Measurements from ENCODE around the gene LRRC38. TPM values are rescaled to one million over a fixed set of nuclear protein-coding genes. Genes with fewer than 3 reads are reported as not detected.

Gene LRRC38
- total RNA-seq, 1 donor from 2014 or later = 0.33 TPM

GRCh38 chr1:13528320-13528719 is 14.5 kb upstream of the LRRC38 start:
- no peak for TF ChIP-seq CTCF (IDR thresholded peaks at IDR 0.05; ENCODE audit: insufficient read depth, low read length, poor library complexity, severe bottlenecking)
- no peak for DNase-seq (ENCODE audit: low read depth)
- Histone ChIP-seq H3K27me3 (ENCODE audit: control insufficient read depth, insufficient read depth, low read length) (no peaks in the 10 kb centered on the region), H3K4me3 (ENCODE audit: low read depth, low read length) (no peak overlapping the region), H3K36me3 (ENCODE audit: control insufficient read depth, insufficient read depth, low read length) (no peaks in the 10 kb centered on the region)

DNA sequence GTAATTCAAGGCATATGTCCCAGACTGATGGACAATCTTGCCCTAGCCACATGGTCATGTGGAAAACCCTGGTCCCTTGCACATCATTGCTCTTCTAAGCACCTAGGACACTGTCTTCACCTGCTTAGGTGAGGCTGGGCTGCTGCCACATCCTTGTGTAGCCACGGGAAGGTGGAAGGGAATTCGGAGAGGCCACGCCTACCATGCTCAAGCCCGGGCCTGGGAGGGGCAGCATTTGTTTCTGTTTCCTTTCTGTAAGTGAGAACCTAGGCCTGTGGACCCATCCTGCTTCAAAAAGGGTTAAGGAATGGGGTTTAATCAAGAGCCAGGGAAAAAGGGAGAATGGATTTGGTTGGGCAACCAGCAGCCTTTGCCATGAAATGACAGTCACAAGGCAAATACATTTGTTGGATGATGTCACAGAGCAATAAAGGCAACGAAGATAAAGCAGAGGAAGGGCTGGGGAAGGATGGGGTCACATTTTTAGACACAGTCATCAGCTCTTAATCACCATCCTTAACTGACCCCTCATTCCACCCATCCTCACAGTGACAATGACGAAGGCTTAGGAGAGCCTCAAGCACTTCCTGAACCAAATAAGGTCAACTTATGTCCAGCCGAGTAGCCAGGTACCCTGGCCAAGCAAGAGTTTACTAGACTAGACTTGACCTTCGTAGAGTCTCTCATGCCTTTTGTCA is 10.1 kb upstream of the LRRC38 start:
- Histone ChIP-seq H3K36me3 (ENCODE audit: control insufficient read depth, insufficient read depth, low read length) (no peaks in the 10 kb centered on the region), H3K27me3 (ENCODE audit: control insufficient read depth, insufficient read depth, low read length) (no peaks in the 10 kb centered on the region), H3K4me3 (ENCODE audit: low read depth, low read length) (no peak overlapping the region)
- TF ChIP-seq CTCF (IDR thresholded peaks at IDR 0.05; ENCODE audit: insufficient read depth, low read length, poor library complexity, severe bottlenecking) = no peak
- no peak for DNase-seq (ENCODE audit: low read depth)

DNA sequence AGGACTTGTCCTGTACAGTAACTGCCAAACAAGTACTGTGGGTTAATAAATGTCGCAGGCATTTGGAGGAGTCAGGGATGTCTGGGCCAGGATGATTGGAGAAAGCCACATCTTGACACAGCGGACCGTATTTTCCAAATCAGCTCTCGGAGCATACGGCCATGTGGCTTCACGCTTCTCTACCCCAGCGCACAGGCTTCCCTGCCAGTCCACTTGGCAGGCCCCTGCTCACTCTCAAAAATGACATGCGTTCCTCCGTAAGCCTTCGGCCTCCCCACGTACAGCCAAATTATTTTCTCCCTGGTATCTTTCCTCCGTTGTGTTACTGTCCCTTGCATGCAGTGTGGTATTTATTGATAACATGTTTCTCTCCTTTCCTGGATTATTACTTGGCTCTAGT is 7.2 kb upstream of the LRRC38 start:
- no peak for DNase-seq (ENCODE audit: low read depth)
- Histone ChIP-seq H3K4me3 (ENCODE audit: low read depth, low read length) (no peak overlapping the region), H3K27me3 (ENCODE audit: control insufficient read depth, insufficient read depth, low read length) (peaks cover 5% of the 10 kb centered on the region), H3K36me3 (ENCODE audit: control insufficient read depth, insufficient read depth, low read length) (no peaks in the 10 kb centered on the region)
- no peak for TF ChIP-seq CTCF (IDR thresholded peaks at IDR 0.05; ENCODE audit: insufficient read depth, low read length, poor library complexity, severe bottlenecking)

DNA sequence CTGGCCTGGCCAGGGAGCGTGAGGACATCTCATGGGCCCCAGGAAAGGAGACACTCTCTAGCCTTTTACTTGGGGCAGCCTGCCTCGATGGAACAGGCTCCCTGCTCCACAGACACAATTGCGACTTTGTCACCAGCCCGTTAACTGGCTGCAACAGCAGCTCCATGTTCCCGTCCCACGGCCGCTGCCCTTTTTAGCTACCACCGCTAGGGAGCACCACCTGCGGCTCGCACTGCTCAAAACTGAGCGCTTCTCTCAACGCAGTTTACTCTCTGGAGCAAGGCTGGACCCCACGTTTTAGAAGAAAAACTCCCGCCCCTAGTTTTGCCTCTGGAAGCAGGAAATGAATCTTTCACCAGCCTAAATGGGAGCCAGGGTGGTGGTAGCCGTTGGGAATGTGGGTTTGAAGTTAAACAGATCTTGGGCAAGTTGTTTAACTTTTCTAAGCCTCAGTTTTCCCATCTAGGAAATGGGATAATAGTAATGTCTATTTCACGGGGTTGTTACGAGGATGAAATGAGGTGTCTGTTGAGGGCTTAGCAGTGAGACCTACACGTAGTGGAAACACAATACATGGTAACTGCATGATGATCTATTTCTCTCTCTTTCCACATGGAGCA is 3.5 kb upstream of the LRRC38 start:
- H3K4me3 ChIP-seq (ENCODE audit: low read depth, low read length) = no peak overlapping the region
- peaks cover 33% of the 10 kb centered on the region for H3K27me3 ChIP-seq (ENCODE audit: control insufficient read depth, insufficient read depth, low read length)
- no peak for DNase-seq (ENCODE audit: low read depth)
- no peaks in the 10 kb centered on the region for H3K36me3 ChIP-seq (ENCODE audit: control insufficient read depth, insufficient read depth, low read length)
- peak; percentile 47 for TF ChIP-seq CTCF (IDR thresholded peaks at IDR 0.05; ENCODE audit: insufficient read depth, low read length, poor library complexity, severe bottlenecking)

GRCh38 chr1:13516606-13517005 is 2.8 kb upstream of the LRRC38 start:
- no peak for TF ChIP-seq CTCF (IDR thresholded peaks at IDR 0.05; ENCODE audit: insufficient read depth, low read length, poor library complexity, severe bottlenecking)
- H3K27me3 ChIP-seq (ENCODE audit: control insufficient read depth, insufficient read depth, low read length) = peaks cover 39% of the 10 kb centered on the region
- H3K4me3 ChIP-seq (ENCODE audit: low read depth, low read length) = no peak overlapping the region
- no peaks in the 10 kb centered on the region for H3K36me3 ChIP-seq (ENCODE audit: control insufficient read depth, insufficient read depth, low read length)
- no peak for DNase-seq (ENCODE audit: low read depth)

DNA sequence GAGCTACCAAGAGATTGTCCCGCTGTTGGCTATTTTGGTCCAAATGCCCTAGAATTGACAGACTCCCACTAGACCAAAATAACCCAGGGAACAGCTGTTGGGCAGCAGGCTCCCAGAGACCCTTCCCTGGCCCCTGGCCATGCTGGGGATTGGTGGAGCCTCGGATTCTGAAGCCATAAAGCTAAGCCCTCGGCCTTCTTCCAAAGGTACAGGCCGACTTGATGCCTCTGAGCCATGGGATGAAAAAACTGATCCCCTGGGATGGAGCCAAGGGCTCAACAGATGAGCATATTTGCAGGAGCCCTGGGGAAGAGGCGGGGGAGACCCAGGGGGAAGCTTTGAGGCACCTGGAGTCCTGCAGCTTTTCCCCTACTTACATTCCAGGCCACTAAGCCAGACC is 1.0 kb upstream of the LRRC38 start:
- H3K4me3 ChIP-seq (ENCODE audit: low read depth, low read length) = no peak overlapping the region
- H3K27me3 ChIP-seq (ENCODE audit: control insufficient read depth, insufficient read depth, low read length) = peaks cover 42% of the 10 kb centered on the region
- TF ChIP-seq CTCF (IDR thresholded peaks at IDR 0.05; ENCODE audit: insufficient read depth, low read length, poor library complexity, severe bottlenecking) = no peak
- no peaks in the 10 kb centered on the region for H3K36me3 ChIP-seq (ENCODE audit: control insufficient read depth, insufficient read depth, low read length)
- no peak for DNase-seq (ENCODE audit: low read depth)

Data from kidney epithelial cell (primary cell).